Measurements from ENCODE around the gene TACR2. TPM values are rescaled to one million over a fixed set of nuclear protein-coding genes. Genes with fewer than 3 reads are reported as not detected.

The TACR2 gene
- total and polyA plus RNA-seq, 2 of the 13 experiments (the other 11 are each of a cell fraction or from before 2014, with no cell fraction given), result 0.04 TPM; not detected in 1

GRCh38 chr10:69425511-69426298 is 9.0 kb upstream of the TACR2 start (continued):
- no peak for TF ChIP-seq CENPT (CRISPR knock-in tag; IDR thresholded peaks at IDR 0.05; ENCODE audit: low read depth)
- TF ChIP-seq ZZZ3 (CRISPR knock-in tag; IDR thresholded peaks at IDR 0.05; ENCODE audit: borderline replicate concordance), result no peak
- TF ChIP-seq ZNF101 (CRISPR knock-in tag; IDR thresholded peaks at IDR 0.05; ENCODE audit: borderline replicate concordance, low read depth), result no peak
- TF ChIP-seq HIVEP1 (CRISPR knock-in tag; IDR thresholded peaks at IDR 0.05), result no peak
- no peak for TF ChIP-seq ZNF180 (CRISPR knock-in tag; IDR thresholded peaks at IDR 0.05; ENCODE audit: borderline replicate concordance, low read depth)
- no peak; the same call in 1 of the 2 replicates for TF ChIP-seq ZBTB7B (CRISPR knock-in tag; IDR thresholded peaks at IDR 0.05)
- no peak for TF ChIP-seq ZHX2 (IDR thresholded peaks at IDR 0.05; ENCODE audit: low read depth)
- no peak for TF ChIP-seq ZHX2 (CRISPR knock-in tag; IDR thresholded peaks at IDR 0.05; ENCODE audit: borderline replicate concordance)
- no peak for TF ChIP-seq ASH2L (IDR thresholded peaks at IDR 0.05; ENCODE audit: insufficient read length, low read depth, low read length)
- no peak for TF ChIP-seq ZNF619 (CRISPR knock-in tag; IDR thresholded peaks at IDR 0.05)
- no peak for TF ChIP-seq KLF9 (CRISPR knock-in tag; IDR thresholded peaks at IDR 0.05; ENCODE audit: low read depth)
- no peak for TF ChIP-seq CCDC6 (CRISPR knock-in tag; IDR thresholded peaks at IDR 0.05)
- TF ChIP-seq TBX2 (CRISPR knock-in tag; IDR thresholded peaks at IDR 0.05; ENCODE audit: borderline replicate concordance), result peak; percentile 70; the same call in 1 of the 2 replicates
- TF ChIP-seq ZMYM4 (CRISPR knock-in tag; IDR thresholded peaks at IDR 0.05), result peak; percentile 57; the same call in 1 of the 2 replicates
- no peak for TF ChIP-seq ZNF747 (CRISPR knock-in tag; IDR thresholded peaks at IDR 0.05; ENCODE audit: borderline replicate concordance)
- TF ChIP-seq DNMT1 (CRISPR knock-in tag; IDR thresholded peaks at IDR 0.05), result no peak
- TF ChIP-seq FOXP4 (CRISPR knock-in tag; IDR thresholded peaks at IDR 0.05), result peak; percentile 87
- TF ChIP-seq ZNF260 (CRISPR knock-in tag; IDR thresholded peaks at IDR 0.05; ENCODE audit: borderline replicate concordance, low read depth), result no peak
- TF ChIP-seq ZMAT5 (CRISPR knock-in tag; IDR thresholded peaks at IDR 0.05; ENCODE audit: borderline replicate concordance, low read depth), result no peak
- TF ChIP-seq TBL1XR1 (IDR thresholded peaks at IDR 0.05; ENCODE audit: borderline replicate concordance, low read length, partially characterized antibody), result no peak
- TF ChIP-seq SYNCRIP (IDR thresholded peaks at IDR 0.05; ENCODE audit: insufficient read depth, low read depth, low read length), result no peak
- TF ChIP-seq MED8 (CRISPR knock-in tag; IDR thresholded peaks at IDR 0.05; ENCODE audit: insufficient replicate concordance), result peak; percentile 26

All from HepG2 (cell line).